SK-N-SH (cell line): Measurements from ENCODE around the gene SPATA31C2. TPM values are rescaled to one million over a fixed set of nuclear protein-coding genes. Genes with fewer than 3 reads are reported as not detected.

Experiments
- CTCF ChIA-PET: fragments of 300-600, 350-600 bp; formaldehyde crosslinking; extraction: SDS; loops from one replicate; lab custom pipeline; 2021; lab: Yijun Ruan, JAX
- POLR2A ChIA-PET: fragments of 350-600 bp; sonication (Branson Sonifier 250); formaldehyde crosslinking; extraction: SDS; loops from one replicate; lab custom pipeline; 2020; ENCODE audit warnings: antibody characterized with exemption, inconsistent platforms; lab: Yijun Ruan, JAX
- DNase-seq: peaks from one replicate; pipeline ENCODE4 v3.0.0; 2012
- H2AFZ ChIP-seq: fragments of 200-600 bp; sonication (generic); 2 replicates; pipeline ENCODE4 v1.8.1; 2016; ENCODE audit warnings: antibody characterized with exemption, mild to moderate bottlenecking, low read depth
- H3F3A ChIP-seq: fragments of 200-600 bp; sonication (generic); replicated peaks from 2 replicates; pipeline ENCODE3; 2016; ENCODE audit warnings: antibody characterized with exemption, mild to moderate bottlenecking; ENCODE audit not compliant: insufficient read depth
- H3K27ac ChIP-seq, 2 experiments: fragments of 200-500 bp in 1 of 2; fragments of 200-600 bp in 1 of 2; sonication (Bioruptor generic) in 1 of 2; sonication (generic), shearing (Covaris generic) in 1 of 2; 2 replicates each; pipeline versions ENCODE4 v1.5.1 to v1.6.1; 2014 to 2016; ENCODE audit warnings: low read depth in 2 of 2, inconsistent platforms in 1 of 2, low read length in 1 of 2, mild to moderate bottlenecking in 1 of 2, mixed read lengths in 1 of 2
- H3K27me3 ChIP-seq: fragments of 200-600 bp; sonication (generic), shearing (Covaris generic); 2 replicates; pipeline ENCODE4 v1.6.1; 2016; ENCODE audit warnings: mixed run types; ENCODE audit not compliant: insufficient read depth
- H3K36me3 ChIP-seq, 2 experiments: fragments of 200-500 bp in 1 of 2; fragments of 200-600 bp in 1 of 2; sonication (Bioruptor generic) in 1 of 2; sonication (generic) in 1 of 2; replicated peaks in 1 of 2; 2 replicates each; pipeline versions ENCODE3 to v1.5.1; 2014 to 2016; ENCODE audit warnings: low read length in 1 of 2, mild to moderate bottlenecking in 1 of 2; ENCODE audit not compliant: insufficient read depth in 2 of 2, control insufficient read depth in 1 of 2
- H3K4me1 ChIP-seq, 2 experiments: fragments of 200-500 bp in 1 of 2; fragments of 200-600 bp in 1 of 2; sonication (Bioruptor generic) in 1 of 2; sonication (generic), shearing (Covaris generic) in 1 of 2; 2 replicates each; pipeline versions ENCODE4 v1.5.1 to v1.6.1; 2014 to 2016; ENCODE audit warnings: low read depth in 1 of 2, low read length in 1 of 2, mixed run types in 1 of 2; ENCODE audit not compliant: insufficient read depth in 2 of 2, control insufficient read depth in 1 of 2
- H3K4me2 ChIP-seq: fragments of 200-600 bp; sonication (generic), shearing (Covaris generic); 2 replicates; pipeline ENCODE4 v1.6.1; 2017; ENCODE audit warnings: mixed run types
- H3K4me3 ChIP-seq, 2 experiments: fragments of 200-500 bp in 1 of 2; fragments of 200-600 bp in 1 of 2; sonication (Bioruptor generic) in 1 of 2; sonication (generic), shearing (Covaris generic) in 1 of 2; 2 replicates each; pipeline versions ENCODE4 v1.5.1 to v1.8.1; 2014 to 2016; ENCODE audit warnings: low read depth in 2 of 2, inconsistent platforms in 1 of 2, low read length in 1 of 2, mild to moderate bottlenecking in 1 of 2, mixed read lengths in 1 of 2, moderate library complexity in 1 of 2
- H3K79me2 ChIP-seq: fragments of 200-600 bp; sonication (generic); 2 replicates; pipeline ENCODE4 v1.8.1; 2017; ENCODE audit warnings: mild to moderate bottlenecking; ENCODE audit not compliant: insufficient read depth
- H3K9ac ChIP-seq: fragments of 200-600 bp; sonication (generic); 2 replicates; pipeline ENCODE4 v1.6.1; 2017; ENCODE audit warnings: mixed run types
- H3K9me2 ChIP-seq: fragments of 200-600 bp; sonication (generic); 2 replicates; pipeline ENCODE4 v1.6.1; 2017; ENCODE audit warnings: mixed run types
- H3K9me3 ChIP-seq: fragments of 200-600 bp; sonication (generic); 2 replicates; pipeline ENCODE4 v1.6.1; 2017; ENCODE audit warnings: mixed run types, mild to moderate bottlenecking, moderate library complexity
- H4K20me1 ChIP-seq: fragments of 200-600 bp; sonication (generic); 2 replicates; pipeline ENCODE4 v1.6.1; 2017; ENCODE audit warnings: mild to moderate bottlenecking, mixed run types; ENCODE audit not compliant: insufficient read depth
- EZH2phosphoT487 ChIP-seq: fragments of 200-600 bp; sonication (generic); IDR thresholded peaks from 2 replicates; pipeline ENCODE4 v1.6.1; 2017; ENCODE audit warnings: low read depth, mixed run types, mild to moderate bottlenecking, antibody characterized with exemption, moderate library complexity, borderline replicate concordance
- FOXJ3 ChIP-seq: sonication (generic); formaldehyde crosslinking; IDR thresholded peaks from 2 replicates; pipeline ENCODE4 v1.5.1; 2020; ENCODE audit warnings: mild to moderate bottlenecking, missing genetic modification reagents
- GATA2 ChIP-seq: sonication (generic); formaldehyde crosslinking; IDR thresholded peaks from 2 replicates; pipeline ENCODE4 v1.5.0; 2020; ENCODE audit warnings: mild to moderate bottlenecking, missing genetic modification reagents
- MEF2A ChIP-seq: IDR thresholded peaks from 2 replicates; pipeline ENCODE4 v1.4.0; 2012; ENCODE audit warnings: low read depth, borderline replicate concordance
- NFIC ChIP-seq: IDR thresholded peaks from 2 replicates; pipeline ENCODE4 v1.4.0; 2012; ENCODE audit warnings: borderline replicate concordance
- RFX5 ChIP-seq: IDR thresholded peaks from 2 replicates; pipeline ENCODE4 v1.6.1; 2012; ENCODE audit warnings: mild to moderate bottlenecking, improper control_type of control experiment, low read length
- RXRA ChIP-seq: IDR thresholded peaks from 2 replicates; pipeline ENCODE4 v1.4.0; 2012; ENCODE audit warnings: low read depth, mild to moderate bottlenecking, borderline replicate concordance
- SMC3 ChIP-seq: IDR thresholded peaks from 2 replicates; pipeline ENCODE4 v1.6.1; 2012; ENCODE audit warnings: low read depth, low read length, improper control_type of control experiment
- TAF1 ChIP-seq: IDR thresholded peaks from 2 replicates; pipeline ENCODE4 v1.6.1; 2012; ENCODE audit warnings: low read depth, mild to moderate bottlenecking, low read length, moderate library complexity, borderline replicate concordance
- TCF12 ChIP-seq: IDR thresholded peaks from 2 replicates; pipeline ENCODE4 v1.4.0; 2012
- TEAD4 ChIP-seq: IDR thresholded peaks from 2 replicates; pipeline ENCODE4 v1.4.0; 2012; ENCODE audit warnings: mild to moderate bottlenecking, borderline replicate concordance; ENCODE audit not compliant: insufficient read depth
- YY1 ChIP-seq: IDR thresholded peaks from 2 replicates; pipeline ENCODE4 v1.4.0; 2012; ENCODE audit warnings: low read depth, mild to moderate bottlenecking
- WGBS: methylation state at CpG from one replicate; pipeline ENCODE4 v1.1.6; 2017; ENCODE audit warnings: low lambda C conversion rate; 5-methylcytosine and 5-hydroxymethylcytosine counted together
- polyA plus RNA-seq, 3 experiments: library from polyadenylated mRNA; depleted of rRNA; stranded (reverse); fragments of >200 nt; gene quantifications; 2 replicates each; pipeline ENCODE4 v1.2.3, GENCODE V29; 2012
- TF ChIP-seq, protein P1 (sequence below): IDR thresholded peaks from 2 replicates; pipeline ENCODE4 v1.4.0; 2012; ENCODE audit warnings: low read depth
- TF ChIP-seq, protein P2 (sequence below): IDR thresholded peaks from 2 replicates; pipeline ENCODE4 v1.4.0; 2012; ENCODE audit warnings: low read depth, borderline replicate concordance
- TF ChIP-seq, protein P3 (sequence below): IDR thresholded peaks from 2 replicates; pipeline ENCODE4 v1.6.1; 2012; ENCODE audit warnings: mild to moderate bottlenecking, low read depth, low read length, moderate library complexity
- TF ChIP-seq, protein P4 (sequence below): fragments of 200-600 bp; sonication (generic); IDR thresholded peaks from 2 replicates; pipeline ENCODE4 v1.6.1; 2017; ENCODE audit warnings: antibody characterized with exemption, mild to moderate bottlenecking, moderate library complexity

SPATA31C2 gene
- polyA plus RNA-seq, 1 of the 3 experiments (the other 2 are of a cell fraction): not detected

GRCh38 chr9:88182501-88182900, 44.2 kb upstream of the SPATA31C2 start:
- H3K4me1 ChIP-seq: peaks cover 0 to 8% of the 10 kb centered on the region in 2 experiments; a peak in 2 of 4 replicates
- no peak overlapping the region for H2AFZ ChIP-seq
- DNase-seq: no peak
- H4K20me1 ChIP-seq: no peaks in the 10 kb centered on the region
- H3K4me3 ChIP-seq: no peak overlapping the region
- WGBS: 39% methylated on average over 6 of the region's 6 CpGs
- POLR2A ChIA-PET: no interaction called here
- no peaks in the 10 kb centered on the region for H3K9me3 ChIP-seq
- H3K27ac ChIP-seq: no peak overlapping the region
- CTCF ChIA-PET: no interaction called here
- H3K36me3 ChIP-seq: no peaks in the 10 kb centered on the region
- no peaks in the 10 kb centered on the region for H3K79me2 ChIP-seq
- TF ChIP-seq TEAD4 (no peak), NFIC (no peak), SMC3 (no peak), EZH2phosphoT487 (no peak), TAF1 (no peak), TCF12 (no peak), MEF2A (no peak), YY1 (no peak), RFX5 (no peak), GATA2 (CRISPR knock-in tag) (no peak), FOXJ3 (CRISPR knock-in tag) (no peak), RXRA (no peak)
- TF ChIP-seq, protein P1, sequence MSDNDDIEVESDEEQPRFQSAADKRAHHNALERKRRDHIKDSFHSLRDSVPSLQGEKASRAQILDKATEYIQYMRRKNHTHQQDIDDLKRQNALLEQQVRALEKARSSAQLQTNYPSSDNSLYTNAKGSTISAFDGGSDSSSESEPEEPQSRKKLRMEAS: no peak
- TF ChIP-seq, protein P2, sequence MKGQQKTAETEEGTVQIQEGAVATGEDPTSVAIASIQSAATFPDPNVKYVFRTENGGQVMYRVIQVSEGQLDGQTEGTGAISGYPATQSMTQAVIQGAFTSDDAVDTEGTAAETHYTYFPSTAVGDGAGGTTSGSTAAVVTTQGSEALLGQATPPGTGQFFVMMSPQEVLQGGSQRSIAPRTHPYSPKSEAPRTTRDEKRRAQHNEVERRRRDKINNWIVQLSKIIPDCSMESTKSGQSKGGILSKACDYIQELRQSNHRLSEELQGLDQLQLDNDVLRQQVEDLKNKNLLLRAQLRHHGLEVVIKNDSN: no peak
- TF ChIP-seq, protein P3, sequence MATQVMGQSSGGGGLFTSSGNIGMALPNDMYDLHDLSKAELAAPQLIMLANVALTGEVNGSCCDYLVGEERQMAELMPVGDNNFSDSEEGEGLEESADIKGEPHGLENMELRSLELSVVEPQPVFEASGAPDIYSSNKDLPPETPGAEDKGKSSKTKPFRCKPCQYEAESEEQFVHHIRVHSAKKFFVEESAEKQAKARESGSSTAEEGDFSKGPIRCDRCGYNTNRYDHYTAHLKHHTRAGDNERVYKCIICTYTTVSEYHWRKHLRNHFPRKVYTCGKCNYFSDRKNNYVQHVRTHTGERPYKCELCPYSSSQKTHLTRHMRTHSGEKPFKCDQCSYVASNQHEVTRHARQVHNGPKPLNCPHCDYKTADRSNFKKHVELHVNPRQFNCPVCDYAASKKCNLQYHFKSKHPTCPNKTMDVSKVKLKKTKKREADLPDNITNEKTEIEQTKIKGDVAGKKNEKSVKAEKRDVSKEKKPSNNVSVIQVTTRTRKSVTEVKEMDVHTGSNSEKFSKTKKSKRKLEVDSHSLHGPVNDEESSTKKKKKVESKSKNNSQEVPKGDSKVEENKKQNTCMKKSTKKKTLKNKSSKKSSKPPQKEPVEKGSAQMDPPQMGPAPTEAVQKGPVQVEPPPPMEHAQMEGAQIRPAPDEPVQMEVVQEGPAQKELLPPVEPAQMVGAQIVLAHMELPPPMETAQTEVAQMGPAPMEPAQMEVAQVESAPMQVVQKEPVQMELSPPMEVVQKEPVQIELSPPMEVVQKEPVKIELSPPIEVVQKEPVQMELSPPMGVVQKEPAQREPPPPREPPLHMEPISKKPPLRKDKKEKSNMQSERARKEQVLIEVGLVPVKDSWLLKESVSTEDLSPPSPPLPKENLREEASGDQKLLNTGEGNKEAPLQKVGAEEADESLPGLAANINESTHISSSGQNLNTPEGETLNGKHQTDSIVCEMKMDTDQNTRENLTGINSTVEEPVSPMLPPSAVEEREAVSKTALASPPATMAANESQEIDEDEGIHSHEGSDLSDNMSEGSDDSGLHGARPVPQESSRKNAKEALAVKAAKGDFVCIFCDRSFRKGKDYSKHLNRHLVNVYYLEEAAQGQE: no peak
- TF ChIP-seq, protein P4, sequence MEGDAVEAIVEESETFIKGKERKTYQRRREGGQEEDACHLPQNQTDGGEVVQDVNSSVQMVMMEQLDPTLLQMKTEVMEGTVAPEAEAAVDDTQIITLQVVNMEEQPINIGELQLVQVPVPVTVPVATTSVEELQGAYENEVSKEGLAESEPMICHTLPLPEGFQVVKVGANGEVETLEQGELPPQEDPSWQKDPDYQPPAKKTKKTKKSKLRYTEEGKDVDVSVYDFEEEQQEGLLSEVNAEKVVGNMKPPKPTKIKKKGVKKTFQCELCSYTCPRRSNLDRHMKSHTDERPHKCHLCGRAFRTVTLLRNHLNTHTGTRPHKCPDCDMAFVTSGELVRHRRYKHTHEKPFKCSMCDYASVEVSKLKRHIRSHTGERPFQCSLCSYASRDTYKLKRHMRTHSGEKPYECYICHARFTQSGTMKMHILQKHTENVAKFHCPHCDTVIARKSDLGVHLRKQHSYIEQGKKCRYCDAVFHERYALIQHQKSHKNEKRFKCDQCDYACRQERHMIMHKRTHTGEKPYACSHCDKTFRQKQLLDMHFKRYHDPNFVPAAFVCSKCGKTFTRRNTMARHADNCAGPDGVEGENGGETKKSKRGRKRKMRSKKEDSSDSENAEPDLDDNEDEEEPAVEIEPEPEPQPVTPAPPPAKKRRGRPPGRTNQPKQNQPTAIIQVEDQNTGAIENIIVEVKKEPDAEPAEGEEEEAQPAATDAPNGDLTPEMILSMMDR: no peak
- H3K4me2 ChIP-seq: no peak overlapping the region
- H3K27me3 ChIP-seq: no peaks in the 10 kb centered on the region
- H3F3A ChIP-seq: no peaks in the 10 kb centered on the region
- no peak overlapping the region for H3K9ac ChIP-seq
- H3K9me2 ChIP-seq: no peaks in the 10 kb centered on the region
